ENCODE results near the gene MPV17.
"Not testable (repeated sequence)": the region's sequence is repeated elsewhere in the genome, so short reads cannot be mapped to it uniquely, and the experiment has no call there.

DNA sequence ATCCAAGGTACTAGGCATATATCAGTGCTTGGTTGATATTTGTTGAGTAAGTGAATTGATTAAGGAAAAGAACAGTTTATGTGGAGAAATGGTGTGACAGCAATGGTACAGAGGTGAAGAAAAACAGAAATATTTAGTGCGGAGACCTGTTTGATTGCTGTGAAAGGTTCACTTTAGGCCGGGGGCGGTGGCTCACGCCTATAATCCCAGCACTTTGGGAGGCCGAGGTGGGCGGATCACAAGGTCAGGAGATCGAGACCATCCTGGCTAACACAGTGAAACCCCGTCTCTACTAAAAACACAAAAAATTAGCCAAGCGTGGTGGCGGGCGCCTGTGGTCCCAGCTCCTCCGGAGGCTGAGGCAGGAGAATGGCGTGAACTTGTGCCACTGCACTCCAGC, 54.6 kb downstream of the MPV17 start:
- TF ChIP-seq, protein P1, sequence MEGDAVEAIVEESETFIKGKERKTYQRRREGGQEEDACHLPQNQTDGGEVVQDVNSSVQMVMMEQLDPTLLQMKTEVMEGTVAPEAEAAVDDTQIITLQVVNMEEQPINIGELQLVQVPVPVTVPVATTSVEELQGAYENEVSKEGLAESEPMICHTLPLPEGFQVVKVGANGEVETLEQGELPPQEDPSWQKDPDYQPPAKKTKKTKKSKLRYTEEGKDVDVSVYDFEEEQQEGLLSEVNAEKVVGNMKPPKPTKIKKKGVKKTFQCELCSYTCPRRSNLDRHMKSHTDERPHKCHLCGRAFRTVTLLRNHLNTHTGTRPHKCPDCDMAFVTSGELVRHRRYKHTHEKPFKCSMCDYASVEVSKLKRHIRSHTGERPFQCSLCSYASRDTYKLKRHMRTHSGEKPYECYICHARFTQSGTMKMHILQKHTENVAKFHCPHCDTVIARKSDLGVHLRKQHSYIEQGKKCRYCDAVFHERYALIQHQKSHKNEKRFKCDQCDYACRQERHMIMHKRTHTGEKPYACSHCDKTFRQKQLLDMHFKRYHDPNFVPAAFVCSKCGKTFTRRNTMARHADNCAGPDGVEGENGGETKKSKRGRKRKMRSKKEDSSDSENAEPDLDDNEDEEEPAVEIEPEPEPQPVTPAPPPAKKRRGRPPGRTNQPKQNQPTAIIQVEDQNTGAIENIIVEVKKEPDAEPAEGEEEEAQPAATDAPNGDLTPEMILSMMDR (optimal IDR thresholded peaks at IDR 0.05 in 1 of 3, IDR thresholded peaks at IDR 0.05 in 1 of 3, conservative IDR thresholded peaks at IDR 0.05 in 1 of 3; ENCODE audit: extremely low read depth in 1 of 3, insufficient read depth in 2 of 3, low read length in 3 of 3): not testable (repeated sequence)
- TF ChIP-seq EZH2 (IDR thresholded peaks at IDR 0.05; ENCODE audit: low read length): not testable (repeated sequence)
